Mesendoderm (in vitro differentiated cells): ENCODE results near the gene TTC34.

Experiments
- DNase-seq: peaks from one replicate; pipeline ENCODE4 v3.0.0; 2013
- H2AK5ac ChIP-seq: 2 replicates; pipeline ENCODE4 v1.6.1; 2013; ENCODE audit warnings: low read length, inconsistent platforms
- H2BK120ac ChIP-seq: 2 replicates; pipeline ENCODE4 v1.6.1; 2013; ENCODE audit warnings: low read depth, mild to moderate bottlenecking, low read length, moderate library complexity, mixed read lengths
- H2BK15ac ChIP-seq: replicated peaks from 2 replicates; pipeline ENCODE4 v1.6.1; 2013; ENCODE audit warnings: low read depth, mild to moderate bottlenecking, moderate library complexity
- H2BK5ac ChIP-seq: 2 replicates; pipeline ENCODE4 v1.6.1; 2013; ENCODE audit warnings: low read length, inconsistent platforms
- H3K18ac ChIP-seq: 2 replicates; pipeline ENCODE4 v1.6.1; 2013; ENCODE audit warnings: mild to moderate bottlenecking, low read length, mixed read lengths
- H3K23ac ChIP-seq: one replicate; pipeline ENCODE4 v1.6.1; 2013; ENCODE audit warnings: low read length
- H3K27ac ChIP-seq: 2 replicates; pipeline ENCODE4 v1.5.1; 2013; ENCODE audit warnings: low read depth, mild to moderate bottlenecking, inconsistent platforms, low read length, moderate library complexity
- H3K27me3 ChIP-seq: 2 replicates; pipeline ENCODE4 v1.6.1; 2013; ENCODE audit warnings: low read length, control low read depth, mild to moderate bottlenecking, inconsistent platforms; ENCODE audit not compliant: insufficient read depth, poor library complexity
- H3K36me3 ChIP-seq: 2 replicates; pipeline ENCODE4 v1.6.1; 2013; ENCODE audit warnings: low read length, inconsistent platforms; ENCODE audit not compliant: control insufficient read depth, insufficient read depth
- H3K4ac ChIP-seq: one replicate; pipeline ENCODE4 v1.6.1; 2013; ENCODE audit warnings: low read depth, mild to moderate bottlenecking, low read length, moderate library complexity
- H3K4me1 ChIP-seq: 2 replicates; pipeline ENCODE4 v1.6.1; 2013; ENCODE audit warnings: low read depth, low read length, inconsistent platforms; ENCODE audit not compliant: control insufficient read depth
- H3K4me2 ChIP-seq: 2 replicates; pipeline ENCODE4 v1.6.1; 2013; ENCODE audit warnings: low read length
- H3K4me3 ChIP-seq: 2 replicates; pipeline ENCODE4 v1.5.1; 2013; ENCODE audit warnings: mild to moderate bottlenecking, low read length
- H3K56ac ChIP-seq: one replicate; pipeline ENCODE4 v1.6.1; 2013; ENCODE audit warnings: low read length
- H3K79me1 ChIP-seq: 2 replicates; pipeline ENCODE4 v1.6.1; 2013; ENCODE audit warnings: low read length, inconsistent platforms
- H3K79me2 ChIP-seq: 2 replicates; pipeline ENCODE4 v1.6.1; 2013; ENCODE audit warnings: mild to moderate bottlenecking, low read length; ENCODE audit not compliant: control insufficient read depth, insufficient read depth
- H3K9ac ChIP-seq: 2 replicates; pipeline ENCODE4 v1.6.1; 2013; ENCODE audit warnings: low read length, inconsistent platforms
- H4K5ac ChIP-seq: one replicate; pipeline ENCODE4 v1.6.1; 2013; ENCODE audit warnings: low read length
- H4K8ac ChIP-seq: one replicate; pipeline ENCODE4 v1.6.1; 2013; ENCODE audit warnings: low read depth, mild to moderate bottlenecking, control low read depth, low read length, moderate library complexity
- WGBS: extraction: QIAGEN DNeasy Blood & Tissue Kit; methylation state at CpG from one replicate; pipeline ENCODE4 v1.1.7; 2013; ENCODE audit warnings: low lambda C conversion rate, missing lambda C conversion rate; ENCODE audit not compliant: insufficient coverage; ENCODE audit errors: extremely low coverage; 5-methylcytosine and 5-hydroxymethylcytosine counted together

TTC34 gene

DNA sequence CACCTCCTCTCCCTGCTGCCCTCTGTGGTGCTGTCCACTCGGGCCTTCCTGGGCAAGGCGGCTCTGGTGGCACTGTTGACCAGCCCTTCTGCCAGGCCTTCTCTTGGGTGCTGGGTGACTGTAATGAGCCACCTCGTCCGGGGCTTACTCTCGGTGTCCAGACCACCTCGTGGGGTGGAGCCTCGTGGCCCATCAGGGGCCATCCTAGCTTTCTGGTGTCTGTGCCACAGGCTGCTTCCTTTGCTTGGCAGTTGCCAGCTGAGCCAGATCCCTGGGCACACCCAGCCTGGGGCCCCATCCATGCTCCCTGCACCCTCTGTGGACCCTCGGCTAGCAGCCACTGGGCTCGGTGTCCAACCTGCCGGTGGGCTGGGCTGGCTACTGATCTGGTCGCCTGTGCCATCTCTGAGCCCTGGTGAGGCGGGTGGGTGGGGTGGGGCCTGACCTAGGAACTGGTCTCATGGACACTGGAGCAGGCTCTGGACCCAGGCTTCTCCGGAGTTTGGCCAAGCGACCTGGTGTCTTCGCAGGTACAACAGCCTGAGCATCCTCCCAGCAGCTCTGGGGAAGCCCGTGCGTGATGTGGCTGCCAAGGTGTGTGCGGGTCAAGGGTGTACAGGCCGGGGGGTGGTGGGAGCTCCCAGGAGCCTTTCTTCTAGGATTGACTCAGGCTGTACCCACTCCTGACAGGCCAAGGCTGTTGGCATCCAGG lies 213.5 kb downstream of the TTC34 start:
- Histone ChIP-seq H3K27me3 (no peaks in the 10 kb centered on the region), H2BK15ac (no peak overlapping the region), H4K5ac (no peak overlapping the region), H3K4me3 (no peak overlapping the region), H3K18ac (no peak overlapping the region), H3K79me2 (no peaks in the 10 kb centered on the region), H2BK120ac (no peak overlapping the region), H3K4me1 (no peaks in the 10 kb centered on the region), H3K79me1 (no peaks in the 10 kb centered on the region), H3K56ac (no peak overlapping the region), H3K4me2 (no peak overlapping the region), H2AK5ac (no peak overlapping the region), H3K27ac (no peak overlapping the region), H3K36me3 (no peaks in the 10 kb centered on the region), H2BK5ac (no peak overlapping the region), H3K9ac (no peak overlapping the region), H3K23ac (no peak overlapping the region), H3K4ac (no peak overlapping the region), H4K8ac (no peak overlapping the region)
- DNase-seq = no peak
- WGBS = no CpG with 5 or more reads among the region's 19 CpGs

DNA sequence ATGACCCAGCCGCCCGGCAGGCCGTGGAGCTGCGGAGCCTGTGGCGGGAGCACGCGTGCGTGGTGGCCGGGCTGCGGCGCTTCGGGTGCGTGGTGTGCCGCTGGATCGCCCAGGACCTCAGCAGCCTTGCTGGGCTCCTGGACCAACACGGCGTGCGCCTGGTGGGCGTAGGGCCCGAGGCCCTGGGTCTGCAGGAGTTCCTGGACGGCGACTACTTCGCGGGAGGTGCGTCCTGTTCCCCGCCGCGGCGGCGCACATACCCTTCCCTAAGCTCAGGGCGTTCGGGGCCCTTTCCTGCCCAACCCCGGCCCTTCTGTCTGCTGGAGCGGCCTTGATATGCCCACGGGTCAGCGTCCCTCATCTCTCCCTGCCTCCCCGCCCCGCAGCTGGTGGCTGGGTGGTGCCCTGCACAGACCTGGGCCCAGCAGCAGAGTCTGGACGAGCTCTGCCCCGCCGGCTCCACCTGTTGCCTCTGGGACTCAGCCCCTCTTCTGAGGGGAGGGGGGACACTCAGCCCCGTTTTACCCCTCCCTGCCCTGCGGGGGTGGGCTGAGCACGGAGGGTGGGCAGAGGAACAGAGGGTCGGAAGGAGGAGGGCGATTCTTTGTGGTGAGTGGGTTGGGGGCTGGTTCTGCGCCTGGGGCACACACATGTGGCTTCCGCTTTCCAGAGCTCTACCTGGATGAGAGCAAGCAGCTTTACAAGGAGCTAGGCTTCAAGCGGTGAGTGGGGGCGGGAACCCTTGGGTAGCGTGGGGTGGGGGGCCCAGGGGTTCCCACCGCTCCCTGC lies 214.2 kb downstream of the TTC34 start:
- DNase-seq = peak; percentile 34
- Histone ChIP-seq H3K56ac (peak overlapping the region; percentile 97), H2BK15ac (no peak overlapping the region), H2AK5ac (no peak overlapping the region), H3K4me2 (peak overlapping the region; percentile 70), H2BK5ac (no peak overlapping the region), H4K5ac (no peak overlapping the region), H3K4ac (no peak overlapping the region), H3K36me3 (no peaks in the 10 kb centered on the region), H3K79me2 (no peaks in the 10 kb centered on the region), H2BK120ac (no peak overlapping the region), H3K27ac (no peak overlapping the region), H3K4me1 (no peaks in the 10 kb centered on the region), H4K8ac (no peak overlapping the region), H3K79me1 (no peaks in the 10 kb centered on the region), H3K9ac (peak overlapping the region; percentile 84), H3K27me3 (no peaks in the 10 kb centered on the region), H3K23ac (peak overlapping the region; percentile 66), H3K4me3 (peak overlapping the region; percentile 66), H3K18ac (no peak overlapping the region)
- WGBS = no CpG with 5 or more reads among the region's 52 CpGs

DNA sequence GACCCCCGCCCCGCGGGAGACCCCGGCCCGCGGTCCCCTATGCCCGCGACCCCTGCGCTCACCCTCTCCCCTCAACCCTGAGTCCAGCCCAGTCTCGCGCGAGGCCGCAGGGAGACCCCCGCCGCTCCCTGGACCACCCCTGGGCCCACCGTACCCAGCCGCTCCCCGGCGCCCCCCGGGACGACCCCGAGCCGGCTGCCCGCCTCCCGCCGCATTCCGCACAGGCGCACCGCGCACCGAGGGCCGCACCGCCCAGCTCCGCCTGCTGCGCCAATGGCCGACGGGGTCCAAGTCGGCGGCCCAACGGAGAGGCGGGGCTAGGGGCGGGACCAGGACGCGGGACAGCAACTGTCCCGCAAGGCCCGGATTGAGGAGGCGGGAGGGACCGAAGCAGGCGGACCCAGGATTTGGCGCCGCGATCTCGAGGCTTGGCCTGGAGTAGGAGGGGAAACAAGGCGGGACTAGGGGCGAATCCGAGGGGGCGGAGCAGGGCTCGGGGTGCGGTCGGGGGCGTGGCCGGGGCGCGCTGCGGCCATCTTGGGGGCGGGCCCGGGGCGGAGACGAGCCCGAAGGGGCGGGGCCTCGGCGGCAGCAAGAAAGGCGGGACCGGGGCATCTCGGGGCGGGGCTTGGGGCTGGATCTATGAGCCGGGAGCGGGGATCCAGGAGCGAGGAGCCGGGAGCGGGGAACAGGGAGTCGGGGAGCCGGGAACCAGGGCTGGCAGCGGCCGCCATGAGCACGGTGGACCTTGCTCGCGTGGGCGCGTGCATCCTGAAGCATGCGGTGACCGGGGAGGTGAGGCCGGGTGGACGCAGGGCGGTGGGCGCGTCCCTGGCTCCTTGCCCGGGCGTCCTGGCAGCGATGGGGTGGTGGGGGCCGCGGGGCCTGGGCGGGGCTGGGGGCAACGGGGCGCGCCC lies 215.1 kb downstream of the TTC34 start, which contains the start of gene PRXL2B:
Gene PRXL2B, plus strand, starts transcription at position 624 of the 917 bp plus-strand sequence. Its CDS starts 109 bp downstream, at position 733.
- H3K27me3 ChIP-seq = no peaks in the 10 kb centered on the region
- peak within 1 kb of the TSS; percentile 93 for H3K18ac ChIP-seq
- H3K56ac ChIP-seq = peak within 1 kb of the TSS; percentile 97
- no peaks in the 10 kb centered on the region for H3K36me3 ChIP-seq
- no peaks in the 10 kb centered on the region for H3K79me1 ChIP-seq
- H4K5ac ChIP-seq = no peak within 1 kb of the TSS
- no peak within 1 kb of the TSS for H4K8ac ChIP-seq
- H3K4me2 ChIP-seq = peak within 1 kb of the TSS; percentile 85
- peak within 1 kb of the TSS; percentile 90 for H3K4ac ChIP-seq
- DNase-seq = peak; percentile 99
- H2BK120ac ChIP-seq = no peak within 1 kb of the TSS
- H3K23ac ChIP-seq = peak within 1 kb of the TSS; percentile 66
- no peak within 1 kb of the TSS for H2BK15ac ChIP-seq
- H3K4me3 ChIP-seq = peak within 1 kb of the TSS; percentile 75
- no CpG with 5 or more reads among the region's 107 CpGs for WGBS
- peak within 1 kb of the TSS; percentile 84 for H3K27ac ChIP-seq
- H2AK5ac ChIP-seq = no peak within 1 kb of the TSS
- no peaks in the 10 kb centered on the region for H3K4me1 ChIP-seq
- peak within 1 kb of the TSS; percentile 94 for H3K9ac ChIP-seq
- H2BK5ac ChIP-seq = no peak within 1 kb of the TSS
- H3K79me2 ChIP-seq = no peaks in the 10 kb centered on the region
